Cerebellar nuclear complex (tissue), 1 donor: ENCODE results near the gene MTURN.

Source experiments
- DNase-seq, 2 experiments: peaks; one replicate each; lab custom pipeline; 2025; lab: John Stamatoyannopoulos, UW

Gene MTURN

GRCh38 chr7:30136117-30136731 is 1.4 kb downstream of the MTURN start:
- DNase-seq, result no peak

GRCh38 chr7:30136743-30137485 is 2.1 kb downstream of the MTURN start:
- no peak for DNase-seq

GRCh38 chr7:30139836-30140384 is 5.1 kb downstream of the MTURN start:
- DNase-seq, result no peak

- no peak for DNase-seq
Observed at GRCh38 chr7:30140456-30140855, 5.7 kb downstream of the MTURN start.

- DNase-seq, result no peak
Observed at GRCh38 chr7:30142710-30143109, 7.9 kb downstream of the MTURN start.

- no peak for DNase-seq
Observed at GRCh38 chr7:30143748-30144251, 9.0 kb downstream of the MTURN start.

- DNase-seq, result no peak
Observed at GRCh38 chr7:30144657-30145306, 10.0 kb downstream of the MTURN start.

- no peak for DNase-seq
Observed at GRCh38 chr7:30145426-30145970, 10.7 kb downstream of the MTURN start.

- DNase-seq, result no peak
Observed at GRCh38 chr7:30146127-30146612, 11.4 kb downstream of the MTURN start.

GRCh38 chr7:30147223-30147622 is 12.4 kb downstream of the MTURN start:
- no peak for DNase-seq

GRCh38 chr7:30147785-30148184 is 13.0 kb downstream of the MTURN start:
- no peak for DNase-seq

- DNase-seq, result no peak
Observed at GRCh38 chr7:30148426-30148825, 13.6 kb downstream of the MTURN start.

- peak in 1 of 2 experiments; percentile 21 for DNase-seq
Observed at GRCh38 chr7:30148951-30149459, 14.2 kb downstream of the MTURN start.

GRCh38 chr7:30149640-30150272 is 15.0 kb downstream of the MTURN start:
- DNase-seq, result no peak

- DNase-seq, result no peak
Observed at GRCh38 chr7:30150711-30151110, 15.9 kb downstream of the MTURN start.

- DNase-seq, result no peak
Observed at GRCh38 chr7:30154111-30154587, 19.4 kb downstream of the MTURN start.

- no peak for DNase-seq
Observed at GRCh38 chr7:30155481-30155880, 20.7 kb downstream of the MTURN start.

- DNase-seq, result no peak
Observed at GRCh38 chr7:30157204-30157603, 22.4 kb downstream of the MTURN start.

GRCh38 chr7:30159163-30159562 is 24.4 kb downstream of the MTURN start:
- no peak for DNase-seq

- no peak for DNase-seq
Observed at GRCh38 chr7:30159698-30160143, 24.9 kb downstream of the MTURN start.

GRCh38 chr7:30160329-30160728 is 25.5 kb downstream of the MTURN start:
- no peak for DNase-seq
